ENCODE measurements around the gene GRM4.

GRM4 gene

DNA sequence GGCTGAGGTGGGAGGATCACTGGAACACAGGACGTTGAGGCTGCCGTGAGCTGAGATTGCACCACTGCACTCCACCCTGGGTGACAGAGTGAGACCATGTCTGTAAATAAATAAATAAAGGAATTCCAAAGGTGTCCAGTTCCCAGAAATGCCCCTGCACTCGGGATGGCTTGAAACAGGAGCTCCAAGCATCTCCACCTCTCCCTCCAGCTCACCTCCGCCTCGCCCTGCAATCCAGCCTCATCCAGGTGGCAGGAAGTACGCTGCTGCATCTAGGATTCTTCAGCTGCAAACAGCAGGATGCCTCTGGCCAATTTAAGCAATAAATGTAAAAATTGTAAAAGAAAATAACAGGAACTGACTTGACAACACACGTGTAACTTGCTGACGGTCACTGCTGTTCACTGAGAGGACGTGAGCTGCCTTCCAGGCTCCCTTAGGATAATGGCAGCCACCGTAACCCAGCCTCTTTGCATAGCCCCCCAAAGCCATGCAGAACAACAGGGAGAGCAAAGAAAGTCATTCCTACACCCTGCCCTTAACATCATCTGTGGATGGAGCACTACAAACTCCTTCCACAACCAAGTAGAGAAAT is 11.4 kb upstream of the GRM4 start:
- DNase-seq, result no peak

DNA sequence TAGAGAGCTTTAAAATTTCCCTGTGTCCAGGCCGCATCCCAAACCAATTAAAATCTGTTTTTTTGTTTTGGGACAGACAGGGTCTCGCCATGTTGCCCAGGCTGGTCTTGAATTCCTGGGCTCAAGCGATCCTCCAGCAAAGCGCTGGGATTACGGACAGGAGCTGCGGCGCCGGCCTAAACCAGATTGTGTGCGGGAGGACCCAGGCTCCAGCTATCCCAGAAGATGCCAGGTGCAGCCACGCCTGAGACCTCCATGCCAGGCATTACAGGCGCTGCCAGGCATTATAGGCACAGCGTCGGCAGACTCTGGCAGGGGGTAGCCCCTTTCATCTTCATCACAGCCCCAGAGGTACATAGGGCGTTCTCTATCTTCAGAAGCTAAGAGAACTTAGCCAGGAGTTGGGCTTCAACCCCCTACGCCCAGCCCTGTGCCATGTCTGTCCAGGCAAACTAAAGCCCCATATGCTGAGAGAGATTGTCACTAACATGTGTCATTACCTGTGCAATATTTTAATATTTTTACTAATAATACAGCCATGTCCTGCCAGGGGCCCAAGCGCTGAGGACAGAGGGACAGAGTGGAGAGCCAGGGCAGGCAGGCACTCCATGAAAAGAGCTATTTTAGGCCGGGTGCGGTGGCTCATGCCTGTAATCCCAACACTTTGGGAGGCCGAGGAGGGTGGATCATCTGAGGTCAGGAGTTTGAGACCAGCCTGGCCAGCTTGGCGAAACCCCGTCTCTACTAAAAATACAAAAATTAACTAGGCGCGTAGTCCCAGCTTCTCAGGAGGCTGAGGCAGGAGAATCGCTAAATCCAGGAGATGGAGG is 9.8 kb upstream of the GRM4 start:
- peak; percentile 11 for DNase-seq

DNA sequence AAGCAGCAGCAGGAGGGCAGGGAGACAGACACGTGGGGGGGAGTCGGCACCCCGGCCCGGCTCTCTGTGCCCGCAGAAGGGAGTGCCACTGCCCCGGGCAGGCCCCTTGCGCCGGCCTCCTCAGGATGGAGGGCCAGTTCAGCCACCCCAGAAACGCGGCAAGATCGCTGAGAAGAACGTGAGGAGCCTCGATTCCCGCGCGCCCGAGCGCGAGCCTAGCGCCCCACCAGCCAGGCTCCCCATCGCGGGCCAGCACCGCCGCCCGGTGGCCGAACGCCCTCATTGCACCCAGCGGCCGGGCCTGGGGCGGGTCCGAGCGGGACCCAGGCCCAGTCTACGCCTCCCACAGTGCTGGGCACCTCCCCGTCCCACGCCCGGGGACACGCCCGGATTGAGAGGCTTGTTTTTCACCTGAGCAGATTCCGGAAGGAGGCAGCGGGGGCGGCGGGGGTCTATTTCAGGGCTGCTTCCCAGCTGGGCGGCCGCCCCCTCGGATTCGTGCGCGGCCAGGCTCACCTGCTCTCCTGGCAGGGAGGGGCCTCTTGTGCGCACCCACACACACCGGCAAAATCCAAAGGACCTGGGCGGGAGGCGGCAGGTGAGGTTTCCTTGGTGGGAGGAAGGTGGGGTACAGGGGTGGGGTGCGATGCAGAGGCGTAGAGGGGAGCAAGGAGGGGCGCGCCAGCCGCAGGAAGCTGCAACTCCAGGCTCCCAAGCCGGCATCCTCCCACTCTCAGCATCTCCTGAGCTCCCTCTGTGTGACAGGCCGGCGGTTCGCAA is 9.0 kb upstream of the GRM4 start:
- DNase-seq, result peak; percentile 75

DNA sequence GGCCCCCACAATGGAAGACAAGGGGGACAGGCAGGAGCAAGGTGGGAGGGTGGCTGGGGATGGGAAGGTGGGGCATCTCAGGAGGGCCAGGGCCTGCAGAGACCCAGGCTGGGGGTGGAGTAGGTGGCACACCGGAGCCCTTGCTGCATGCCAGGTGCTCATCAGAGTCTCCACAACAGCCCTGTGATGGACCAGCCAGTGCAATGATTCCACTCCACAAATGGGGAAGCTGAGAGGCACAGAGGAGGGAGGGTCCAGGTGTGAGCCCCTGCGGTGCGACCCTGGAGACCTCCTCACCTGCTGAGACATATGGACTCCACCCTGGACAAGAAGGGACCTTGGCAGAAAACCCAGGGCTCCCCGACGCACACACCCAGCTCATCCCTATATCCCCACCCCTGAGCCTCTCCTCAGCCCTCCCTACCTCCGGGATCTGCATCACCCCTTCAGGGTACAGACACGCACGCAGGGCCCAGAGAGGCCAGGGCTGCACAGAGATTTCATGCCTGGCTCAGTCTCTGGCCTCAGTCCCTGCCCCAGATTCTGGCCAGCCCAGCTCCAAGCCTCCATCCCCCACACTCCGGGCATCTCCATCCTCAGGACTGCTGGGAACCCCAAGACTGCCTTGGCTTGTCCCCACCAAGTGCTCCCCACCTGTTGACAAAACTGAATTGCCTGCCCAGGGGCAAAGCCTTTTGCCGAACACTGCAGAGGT is 7.1 kb upstream of the GRM4 start:
- peak; percentile 10 for DNase-seq

DNA sequence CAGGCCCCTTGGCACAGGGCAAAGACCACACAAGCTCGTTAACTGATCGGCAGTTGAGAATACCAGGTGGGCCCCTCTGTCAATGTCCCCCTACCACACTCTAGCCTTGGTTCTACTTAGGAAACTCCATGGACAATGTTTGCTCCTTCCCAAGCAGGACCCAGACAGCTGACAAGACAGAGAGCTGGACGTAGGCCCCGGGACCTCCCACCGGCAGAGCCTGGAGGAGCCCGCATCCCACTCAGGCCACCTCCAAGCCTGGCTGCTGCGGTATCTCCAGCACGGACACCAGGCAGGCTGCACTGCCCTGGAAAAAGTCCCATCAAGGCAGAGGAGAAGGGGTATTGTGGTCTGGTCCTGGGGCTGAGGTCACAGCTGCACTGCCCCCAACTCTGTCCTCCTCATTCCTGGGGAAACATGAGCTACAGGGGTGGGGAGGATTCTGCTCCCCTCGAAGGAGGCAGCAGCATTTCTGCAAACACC is 6.2 kb upstream of the GRM4 start:
- DNase-seq, result peak; percentile 9

DNA sequence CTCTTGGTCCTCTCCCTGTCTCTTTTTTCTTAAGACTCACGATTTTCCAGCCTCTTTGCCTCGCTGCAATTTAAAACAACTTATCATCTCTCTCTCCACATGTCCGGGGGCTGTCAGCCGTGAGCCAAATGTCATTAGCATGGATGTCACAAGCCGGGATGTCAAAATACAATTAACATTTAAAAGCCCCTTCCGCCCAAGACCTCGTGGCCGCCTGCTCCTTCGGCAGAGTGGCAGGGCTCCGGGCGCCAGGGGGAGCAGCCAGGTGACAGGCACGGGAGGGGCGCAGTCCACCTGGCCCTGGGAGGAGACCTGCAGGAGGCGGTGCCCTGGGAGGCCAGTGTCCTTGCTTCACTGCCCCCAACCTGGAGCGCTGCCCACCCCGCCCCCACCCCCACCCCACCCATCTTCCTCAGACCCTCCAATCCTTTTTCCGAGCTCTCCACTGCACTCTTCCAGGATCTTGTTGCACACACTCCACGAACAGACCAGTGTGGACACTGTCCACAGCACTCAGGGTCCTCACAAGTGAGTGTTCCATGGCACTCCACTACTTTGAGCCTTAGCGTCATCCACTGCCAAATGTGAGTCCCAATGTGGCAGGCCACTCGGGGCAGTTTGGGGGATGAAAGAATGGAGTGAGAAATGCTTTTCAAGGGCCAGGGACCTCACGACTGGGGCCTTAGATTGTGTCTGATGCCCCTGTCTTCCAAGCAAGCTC is 5.6 kb upstream of the GRM4 start:
- DNase-seq, result peak; percentile 18

DNA sequence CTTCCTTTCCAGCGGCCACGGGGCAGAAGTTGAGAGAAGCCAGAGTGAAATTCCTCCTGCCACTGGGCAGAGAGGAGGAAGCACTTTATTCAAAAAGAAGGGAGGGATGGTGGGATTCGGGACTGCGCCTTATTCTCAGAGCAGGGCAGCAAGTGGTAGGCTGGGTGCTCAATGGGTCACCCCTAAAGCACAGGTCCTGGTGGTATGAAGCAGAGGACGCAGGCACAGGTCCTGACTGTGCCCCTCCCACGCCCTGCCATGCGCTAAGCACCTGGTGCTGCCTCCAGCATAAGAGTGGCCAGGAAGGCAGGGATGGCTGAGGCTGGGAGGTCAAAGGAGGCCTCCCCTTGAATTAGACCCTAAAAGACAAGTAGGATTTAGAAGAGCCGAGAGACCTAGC is 4.9 kb upstream of the GRM4 start:
- peak; percentile 8 for DNase-seq

DNA sequence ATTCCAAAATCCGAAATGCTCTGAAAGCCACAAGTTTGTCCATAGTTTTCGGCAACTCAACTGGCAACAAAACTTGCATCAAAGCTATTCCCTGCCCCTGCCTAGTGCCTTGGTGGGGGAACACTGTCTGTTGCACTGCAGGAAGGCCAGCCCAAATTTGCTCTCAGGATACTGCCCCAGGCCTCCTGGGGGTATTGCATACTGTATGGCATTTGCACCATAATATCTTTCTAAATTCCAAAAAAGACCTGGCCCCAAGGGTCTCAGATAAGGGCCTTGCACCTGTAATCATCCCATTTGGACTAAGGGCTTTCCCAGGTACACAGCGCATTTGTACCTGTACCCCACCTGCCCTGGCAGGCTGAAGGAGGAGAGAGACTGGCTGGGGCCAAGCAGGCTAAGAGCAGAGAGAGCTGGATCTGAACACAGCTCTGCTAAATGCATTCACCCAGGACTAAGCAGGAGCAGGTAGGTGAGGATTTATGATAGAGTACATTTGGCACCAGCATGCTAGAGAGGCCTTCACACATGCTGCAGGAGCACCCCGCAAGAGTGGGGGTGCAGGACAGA is 4.0 kb upstream of the GRM4 start:
- peak; percentile 5 for DNase-seq

DNA sequence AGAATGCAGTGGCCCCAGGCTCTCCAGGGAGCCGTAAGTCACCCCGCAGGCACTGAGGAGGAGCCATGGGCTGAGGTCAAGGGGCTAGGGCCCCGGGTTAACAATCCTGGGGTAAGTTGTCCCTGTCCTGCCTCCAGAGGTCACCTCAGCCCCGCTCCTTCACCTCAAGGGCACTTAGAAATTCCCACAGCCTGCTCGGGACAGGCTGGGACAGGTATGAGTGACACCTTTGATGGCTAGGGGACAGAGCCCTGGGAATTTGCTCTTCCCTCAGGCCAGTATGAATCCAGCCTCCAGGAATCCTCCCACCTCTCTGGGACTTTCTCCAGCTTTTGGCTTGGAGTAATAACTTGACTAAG is 3.5 kb upstream of the GRM4 start:
- peak; percentile 12 for DNase-seq

DNA sequence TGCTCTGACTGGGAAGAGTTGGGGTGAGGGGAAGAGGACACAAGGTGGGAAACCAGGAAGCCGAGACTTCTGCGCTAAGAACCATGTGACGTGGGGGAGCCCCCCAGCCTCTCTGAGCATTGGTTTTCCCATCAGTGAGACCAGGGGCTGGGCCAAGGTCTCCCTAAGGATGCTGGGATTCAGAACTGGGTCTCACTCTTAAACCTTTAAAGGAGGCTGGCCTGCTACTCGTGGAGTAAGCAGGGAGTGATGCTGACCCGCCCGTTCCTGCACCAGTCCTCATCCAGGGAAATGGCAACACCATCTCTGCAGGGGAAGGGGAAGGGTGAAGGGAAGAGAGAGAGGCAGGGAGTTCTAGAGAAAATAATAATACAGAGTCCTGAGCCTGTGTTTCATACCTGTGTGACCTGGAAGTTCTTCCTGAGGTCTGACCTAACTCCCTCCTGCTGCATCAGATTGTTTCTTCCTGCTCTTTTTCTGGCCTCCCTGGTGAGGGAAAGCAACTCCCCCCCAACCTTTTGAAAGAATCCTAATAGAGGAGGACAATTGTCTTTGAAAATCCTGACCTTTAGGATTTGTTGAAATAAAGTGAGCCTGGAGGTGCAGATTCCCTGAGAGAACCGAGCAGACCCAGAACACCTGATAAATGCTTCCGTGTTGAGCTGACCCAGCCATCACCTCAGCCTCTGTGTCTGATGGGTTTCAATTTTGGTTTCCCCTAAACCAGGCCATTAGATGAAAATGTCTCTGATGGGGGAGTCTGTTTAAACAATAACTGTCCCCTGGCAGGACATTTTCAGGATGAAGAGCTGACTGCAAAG is 3.0 kb upstream of the GRM4 start:
- peak; percentile 3 for DNase-seq

DNA sequence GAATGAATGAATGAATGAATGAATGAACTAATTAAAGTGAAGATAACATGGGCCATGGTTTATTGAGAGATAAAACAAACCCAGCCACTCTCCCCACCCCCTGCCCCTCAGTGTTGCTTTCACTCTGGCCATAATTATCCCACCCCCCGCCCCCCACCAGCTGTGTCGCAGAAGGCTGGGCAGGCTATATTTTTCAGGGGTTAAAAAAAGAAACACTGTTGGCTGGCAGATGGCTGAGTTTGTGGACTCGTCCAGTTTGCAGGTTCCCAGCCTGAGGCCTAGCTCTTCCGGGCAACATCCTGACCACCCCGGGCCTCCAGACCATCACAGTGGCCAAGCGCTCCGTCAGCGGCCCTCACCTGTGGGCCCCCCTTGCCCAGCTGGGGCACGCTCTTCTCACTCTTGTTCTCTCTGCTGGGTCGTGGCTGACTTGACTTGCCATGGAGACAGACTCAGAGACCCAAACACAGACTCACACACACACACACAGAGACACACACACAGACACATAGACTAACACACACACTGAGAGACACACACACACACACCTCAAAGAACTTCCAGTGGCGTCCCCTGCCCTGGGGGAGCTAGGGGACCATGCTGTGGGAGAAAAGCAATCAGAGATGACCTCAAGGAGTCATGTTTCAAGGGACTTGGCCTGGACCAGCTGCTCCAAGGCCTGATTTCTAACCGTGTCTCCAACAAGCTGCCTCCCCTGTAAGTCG is 2.2 kb upstream of the GRM4 start:
- DNase-seq, result peak; percentile 10

DNA sequence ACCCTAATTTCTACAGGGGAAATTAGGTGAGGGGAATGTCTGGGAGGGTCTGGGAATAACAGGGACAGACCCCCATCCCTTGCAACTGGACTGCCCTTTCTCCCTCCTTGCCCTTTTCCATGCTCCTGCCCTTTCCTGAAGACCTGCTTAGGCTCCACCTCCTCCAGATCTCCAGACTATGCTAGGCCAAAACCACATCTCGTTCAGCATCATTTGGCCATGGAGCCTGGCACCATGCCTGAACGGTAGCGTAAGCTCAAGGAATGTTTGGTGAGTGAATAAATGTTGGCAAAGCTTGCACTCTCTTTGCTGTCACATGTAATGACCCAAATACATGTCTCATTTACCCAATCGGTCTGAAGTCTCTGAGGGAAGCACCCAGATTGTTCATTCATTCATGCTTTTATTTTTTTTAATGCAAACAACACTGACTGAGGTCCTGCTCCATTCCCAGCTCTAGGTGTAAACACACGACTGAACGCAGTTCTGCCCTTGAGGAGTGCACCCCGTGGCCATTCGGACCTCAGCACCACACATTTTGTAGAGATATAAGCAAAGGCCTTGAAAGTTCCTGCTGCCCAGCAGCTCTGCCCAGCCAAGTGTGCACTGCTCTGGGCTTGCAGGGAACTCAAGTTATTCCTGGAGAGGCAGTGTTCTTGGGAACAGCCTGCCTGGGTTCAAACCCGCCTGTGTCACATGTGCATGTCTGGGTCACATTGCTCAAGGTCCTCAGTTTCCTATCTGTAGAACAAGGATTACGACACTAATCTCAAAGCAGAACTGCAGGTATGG is 1.1 kb upstream of the GRM4 start:
- DNase-seq, result peak; percentile 5

DNA sequence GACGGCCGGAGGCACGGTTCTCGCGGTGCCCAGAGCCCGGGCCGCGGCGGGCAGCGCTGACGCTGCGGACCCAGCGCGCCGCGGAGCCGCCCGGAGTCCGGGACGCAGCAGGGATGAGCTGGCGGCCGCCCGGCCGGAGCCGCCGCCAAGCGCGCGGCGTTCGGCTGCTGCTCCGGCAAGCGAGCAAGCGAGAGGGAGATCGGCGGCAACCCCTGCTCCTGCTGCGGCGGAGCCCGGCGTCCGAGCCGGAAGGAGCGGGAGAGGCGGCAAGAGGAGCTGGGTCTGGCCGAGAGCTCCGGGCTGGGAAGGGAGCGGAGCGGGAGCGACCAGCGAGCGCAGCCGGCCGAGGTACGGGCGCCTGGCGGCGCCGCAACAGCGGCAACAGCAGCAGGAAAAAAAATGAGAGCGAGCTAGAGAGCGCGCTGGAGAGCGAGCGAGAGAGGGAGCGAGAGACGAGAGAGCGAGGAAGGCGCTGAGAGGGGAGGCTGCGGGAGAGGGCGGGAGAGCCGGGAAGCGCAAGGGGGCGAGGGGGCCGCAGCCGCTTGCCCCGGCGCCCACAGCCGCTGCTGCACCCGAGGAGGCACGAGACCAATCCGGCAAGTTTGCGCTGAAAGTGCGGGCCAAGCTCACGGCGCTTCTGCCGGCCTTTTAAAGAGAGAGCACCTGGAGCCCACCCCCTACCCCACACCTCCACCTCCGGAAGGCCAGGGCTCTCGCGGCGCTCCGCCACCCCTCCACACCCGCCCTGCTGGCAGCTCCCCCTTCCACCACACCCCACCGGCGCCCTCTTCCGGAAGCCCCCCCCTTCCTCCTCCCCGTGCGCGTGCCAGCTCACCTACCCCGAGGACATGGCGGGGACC is 496 bp downstream of the GRM4 start:
- DNase-seq, result peak; percentile 66

DNA sequence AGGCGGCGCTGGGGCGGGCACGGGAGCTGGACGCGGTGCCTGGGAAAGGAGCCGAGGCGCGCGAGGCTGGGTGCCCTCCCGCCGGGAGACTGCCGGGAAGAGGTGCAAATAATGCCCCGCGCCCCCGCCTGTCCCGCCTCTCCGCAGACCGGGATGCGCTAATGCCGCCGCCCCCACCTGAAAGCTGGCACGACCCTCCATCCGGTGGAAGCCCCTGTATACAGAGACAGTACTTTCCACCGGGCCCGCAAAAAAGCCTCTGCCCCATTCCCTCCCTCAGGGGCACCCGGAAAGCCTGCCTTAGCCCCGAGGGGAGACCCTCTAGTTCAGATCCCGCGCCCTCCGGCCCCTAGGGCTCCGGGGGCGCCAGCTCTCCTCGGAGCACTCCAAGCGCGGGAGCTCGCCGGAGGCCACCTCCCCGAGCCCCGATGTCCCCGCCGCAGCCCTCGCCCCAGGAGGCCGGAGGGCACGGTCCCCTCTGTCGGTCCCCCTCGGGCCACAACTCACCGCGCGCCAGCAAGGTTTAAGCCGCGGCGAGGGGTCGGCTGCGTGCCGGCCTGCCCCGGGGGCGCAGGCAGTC is 1.2 kb downstream of the GRM4 start:
- DNase-seq, result no peak

DNA sequence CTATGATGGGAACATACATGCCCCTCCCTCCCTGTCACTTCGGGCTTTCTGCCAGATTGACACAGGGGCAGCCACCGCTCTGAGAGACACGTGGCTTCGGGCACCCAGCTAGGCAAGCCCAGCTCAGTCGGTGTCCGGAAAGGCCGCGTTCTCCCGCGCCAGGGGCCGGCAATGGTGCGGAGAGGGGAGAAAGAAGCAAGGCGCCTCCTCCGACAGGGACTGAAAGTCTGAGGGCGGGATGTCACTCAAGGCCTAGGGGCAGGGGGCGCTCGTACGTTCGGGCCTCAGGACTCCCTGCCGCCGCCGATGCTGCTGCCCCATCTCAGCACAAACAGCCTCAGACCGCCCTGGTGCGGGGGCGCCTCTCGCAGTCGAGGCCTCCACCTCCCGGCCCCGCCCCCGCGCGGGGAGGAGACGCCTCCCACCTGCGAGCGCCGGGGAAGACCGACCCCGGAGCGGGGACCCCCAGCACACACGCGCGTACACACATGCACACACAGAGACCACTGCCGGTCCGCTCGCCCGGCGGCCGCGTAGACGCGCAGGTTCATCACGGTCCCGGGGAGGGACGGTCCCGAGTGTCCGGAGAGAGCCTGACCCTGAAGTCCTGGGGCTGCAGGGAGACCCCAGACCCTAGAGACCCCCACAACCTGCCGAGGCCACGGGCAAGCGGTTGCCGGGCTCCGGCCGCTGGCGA is 1.9 kb downstream of the GRM4 start:
- peak; percentile 66 for DNase-seq

DNA sequence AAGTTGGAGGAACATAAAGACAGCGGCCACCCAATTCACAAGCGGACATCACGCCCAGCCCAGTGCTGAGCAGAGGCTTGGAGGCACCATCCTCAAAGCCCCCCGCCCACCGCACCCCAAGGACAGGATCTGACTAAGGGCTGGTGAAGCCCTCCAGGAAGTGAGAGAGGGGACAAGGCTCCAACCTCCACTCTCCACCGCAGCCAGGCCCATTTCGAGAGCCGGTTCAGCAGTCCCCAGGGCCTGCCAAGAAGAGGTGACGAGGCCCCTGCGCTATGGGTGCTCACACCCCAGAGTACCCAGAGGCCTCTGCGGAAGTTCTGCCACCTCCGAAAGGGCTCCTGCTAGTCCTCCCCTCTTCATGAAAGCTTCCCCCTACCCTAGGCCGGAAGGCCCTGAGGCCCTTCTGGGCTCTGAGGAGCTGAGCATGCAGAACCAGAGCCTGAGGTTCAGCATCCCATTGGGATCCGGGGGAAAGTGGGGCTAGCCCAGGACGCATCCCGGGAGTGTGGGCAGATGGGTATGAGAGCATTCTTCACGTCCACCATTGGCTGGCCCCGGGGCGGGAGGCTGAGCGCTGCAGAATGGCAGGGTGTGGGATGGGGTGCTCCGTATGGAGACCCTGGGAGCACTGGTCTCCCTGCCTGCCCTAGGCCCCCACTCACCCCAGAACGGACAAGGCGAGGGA is 2.5 kb downstream of the GRM4 start:
- no peak for DNase-seq

Data from activated CD8-positive, alpha-beta memory T cell treated with anti-CD3 and anti-CD28 coated beads, Interleukin-2, amount 50 U/mL, for 4 hours (primary cell).